Liver (tissue), 3 donors: ENCODE measurements around the gene TMEM221.

Source experiments
- CTCF ChIP-seq: fragments of 150-350 bp; IDR thresholded peaks from 2 replicates; pipeline ENCODE4 v1.5.1; 2017; ENCODE audit warnings: improper control_type of control experiment, low read depth, low read length; ENCODE audit not compliant: missing input control
- EGR1 ChIP-seq, 2 donors: IDR thresholded peaks; 2 replicates each; pipeline ENCODE4 v1.6.1; 2016 to 2018; ENCODE audit warnings: antibody characterized with exemption in 2 of 2, low read depth in 2 of 2
- GABPA ChIP-seq, 2 donors: IDR thresholded peaks in 1 of 2; conservative IDR thresholded peaks in 1 of 2; 2 replicates each; pipeline ENCODE4 v1.6.1; 2016; ENCODE audit warnings: antibody characterized with exemption in 2 of 2, mild to moderate bottlenecking in 1 of 2, moderate library complexity in 1 of 2
- HNF4A ChIP-seq, 2 donors: conservative IDR thresholded peaks; 2 replicates each; pipeline ENCODE4 v1.6.1; 2016; ENCODE audit warnings: antibody characterized with exemption in 2 of 2, mild to moderate bottlenecking in 2 of 2
- HNF4G ChIP-seq: IDR thresholded peaks from 2 replicates; pipeline ENCODE4 v1.6.1; 2016; ENCODE audit warnings: antibody characterized with exemption
- JUND ChIP-seq, 2 donors: IDR thresholded peaks; 2 replicates each; pipeline ENCODE4 v1.6.1; 2016; ENCODE audit warnings: antibody characterized with exemption in 2 of 2
- MAX ChIP-seq: IDR thresholded peaks from 2 replicates; pipeline ENCODE4 v1.6.1; 2016; ENCODE audit warnings: antibody characterized with exemption
- RAD21 ChIP-seq, 2 donors: IDR thresholded peaks; 2 replicates each; pipeline ENCODE4 v1.6.1; 2016; ENCODE audit warnings: antibody characterized with exemption in 2 of 2, mild to moderate bottlenecking in 2 of 2
- REST ChIP-seq: IDR thresholded peaks from 2 replicates; pipeline ENCODE4 v1.6.1; 2016; ENCODE audit warnings: antibody characterized with exemption, mild to moderate bottlenecking
- RXRA ChIP-seq, 2 donors: IDR thresholded peaks; 2 replicates each; pipeline ENCODE4 v1.6.1; 2017 to 2018; ENCODE audit warnings: antibody characterized with exemption in 2 of 2, mild to moderate bottlenecking in 1 of 2
- SP1 ChIP-seq: IDR thresholded peaks from 2 replicates; pipeline ENCODE4 v1.6.1; 2018; ENCODE audit warnings: antibody characterized with exemption, mild to moderate bottlenecking
- TAF1 ChIP-seq: conservative IDR thresholded peaks from 2 replicates; pipeline ENCODE4 v1.6.1; 2016; ENCODE audit warnings: antibody characterized with exemption, mild to moderate bottlenecking
- YY1 ChIP-seq: IDR thresholded peaks from 2 replicates; pipeline ENCODE4 v1.6.1; 2016; ENCODE audit warnings: antibody characterized with exemption, mild to moderate bottlenecking
- donor health status: healthy.
- donor health status: healthy.

- TF ChIP-seq CTCF (no peak), JUND (IDR thresholded peaks at IDR 0.05) (no peak), TAF1 (no peak), EGR1 (IDR thresholded peaks at IDR 0.05; ENCODE audit: low read depth in 2 of 2) (no peak), RAD21 (IDR thresholded peaks at IDR 0.05) (no peak), YY1 (no peak), SP1 (no peak), RXRA (IDR thresholded peaks at IDR 0.05) (no peak), REST (no peak), HNF4G (no peak), MAX (no peak), GABPA (IDR thresholded peaks at IDR 0.05 in 1 of 2, conservative IDR thresholded peaks at IDR 0.05 in 1 of 2) (no peak), HNF4A (conservative IDR thresholded peaks at IDR 0.05) (no peak)
Measured at GRCh38 chr19:17424743-17425365, 23.6 kb downstream of the TMEM221 start.
